Measurements from ENCODE around the gene FAM81A. TPM values are rescaled to one million over a fixed set of nuclear protein-coding genes. Genes with fewer than 3 reads are reported as not detected.

Gene FAM81A
- total RNA-seq, 2 donors from 2014 or later, result under 0.01 to 0.78 TPM

- TF ChIP-seq CTCF (IDR thresholded peaks at IDR 0.05) (no peak), POLR2A (IDR thresholded peaks at IDR 0.05) (no peak)
- intact Hi-C loops (cut with DNase I), result no loop called here
- peaks cover 19% of the 10 kb centered on the region for H3K4me1 ChIP-seq
- H3K36me3 ChIP-seq (replicated peaks in 1 of 2; ENCODE audit: insufficient read depth in 1 of 2, low read depth in 2 of 2), result no peaks in the 10 kb centered on the region
- no peak overlapping the region for H3K27ac ChIP-seq
- H3K27me3 ChIP-seq, result no peaks in the 10 kb centered on the region
- H3K4me3 ChIP-seq, result no peak overlapping the region
- 63 to 73% methylated on average over 6 to 7 of the region's 7 CpGs for WGBS, 2 donors
- H3K9me3 ChIP-seq, result no peaks in the 10 kb centered on the region
- ATAC-seq (no peak), DNase-seq (no peak)
These were observed 1.6 kb downstream of the FAM81A start for GRCh38 chr15:59439576-59439975.

GRCh38 chr15:59443341-59444072 lies 5.5 kb downstream of the FAM81A start:
- Histone ChIP-seq H3K4me3 (no peak overlapping the region), H3K4me1 (peaks cover 5% of the 10 kb centered on the region), H3K9me3 (no peaks in the 10 kb centered on the region), H3K36me3 (replicated peaks in 1 of 2; ENCODE audit: insufficient read depth in 1 of 2, low read depth in 2 of 2) (no peaks in the 10 kb centered on the region), H3K27ac (no peak overlapping the region), H3K27me3 (no peaks in the 10 kb centered on the region)
- DNase-seq (no peak), ATAC-seq (no peak)
- intact Hi-C loops (cut with DNase I), result no loop called here
- TF ChIP-seq CTCF (IDR thresholded peaks at IDR 0.05) (no peak), POLR2A (IDR thresholded peaks at IDR 0.05) (no peak)
- WGBS, 2 donors, result 63 to 71% methylated on average over 8 of the region's 8 CpGs

- no peak for ATAC-seq
- 74 to 78% methylated on average over 11 of the region's 11 CpGs for WGBS, 2 donors
- no peak overlapping the region for H3K27ac ChIP-seq
These were observed 6.3 kb downstream of the FAM81A start for GRCh38 chr15:59444081-59444835.

GRCh38 chr15:59444980-59445545 lies 7.1 kb downstream of the FAM81A start:
- ATAC-seq (no peak), DNase-seq (no peak)
- TF ChIP-seq CTCF (IDR thresholded peaks at IDR 0.05), result no peak
- no peak for TF ChIP-seq POLR2A (IDR thresholded peaks at IDR 0.05)
- Histone ChIP-seq H3K27ac (no peak overlapping the region), H3K4me1 (no peaks in the 10 kb centered on the region), H3K4me3 (no peak overlapping the region), H3K27me3 (no peaks in the 10 kb centered on the region), H3K9me3 (no peaks in the 10 kb centered on the region), H3K36me3 (replicated peaks in 1 of 2; ENCODE audit: insufficient read depth in 1 of 2, low read depth in 2 of 2) (no peaks in the 10 kb centered on the region)
- WGBS, 2 donors, result 54 to 68% methylated on average over 11 of the region's 11 CpGs
- intact Hi-C loops (cut with DNase I), result no loop called here

More at GRCh38 chr15:59444081-59444835, 6.3 kb downstream of the FAM81A start:
- H3K4me3 ChIP-seq, result no peak overlapping the region
- H3K9me3 ChIP-seq, result no peaks in the 10 kb centered on the region
- intact Hi-C loops (cut with DNase I), result no loop called here
- no peaks in the 10 kb centered on the region for H3K27me3 ChIP-seq
- DNase-seq, result no peak
- no peaks in the 10 kb centered on the region for H3K36me3 ChIP-seq (replicated peaks in 1 of 2; ENCODE audit: insufficient read depth in 1 of 2, low read depth in 2 of 2)
- no peaks in the 10 kb centered on the region for H3K4me1 ChIP-seq
- no peak for TF ChIP-seq POLR2A (IDR thresholded peaks at IDR 0.05)
- TF ChIP-seq CTCF (IDR thresholded peaks at IDR 0.05), result no peak
